Neutrophil (primary cell): ENCODE data around the gene VWA2.

Source experiments
- H3K27ac ChIP-seq: fragments of 200-600 bp; sonication (generic); 2 replicates; pipeline ENCODE4 v1.5.1; 2016; ENCODE audit warnings: mild to moderate bottlenecking, moderate library complexity
- H3K27me3 ChIP-seq: fragments of 200-600 bp; sonication (generic); 2 replicates; pipeline ENCODE4 v1.6.0; 2016; ENCODE audit warnings: mild to moderate bottlenecking
- H3K36me3 ChIP-seq: fragments of 200-600 bp; sonication (generic); 2 replicates; pipeline ENCODE4 v1.5.1; 2017
- H3K4me1 ChIP-seq, 2 experiments: fragments of 200-600 bp in 1 of 2; sonication (generic) in 1 of 2; 1 replicate in 1 of 2; 2 replicates in 1 of 2; pipeline versions ENCODE4 v1.5.1 to v1.6.1; 2013 to 2016; ENCODE audit warnings: low read depth in 1 of 2, low read length in 1 of 2, mild to moderate bottlenecking in 1 of 2, moderate library complexity in 1 of 2; ENCODE audit not compliant: control insufficient read depth in 1 of 2, insufficient read depth in 1 of 2
- H3K4me3 ChIP-seq, 2 experiments: fragments of 200-600 bp in 1 of 2; sonication (generic) in 1 of 2; 1 replicate in 1 of 2; 2 replicates in 1 of 2; pipeline ENCODE4 v1.5.1; 2013 to 2016; ENCODE audit warnings: low read depth in 1 of 2, low read length in 1 of 2, mild to moderate bottlenecking in 1 of 2, moderate library complexity in 1 of 2
- H3K9me3 ChIP-seq: fragments of 200-600 bp; sonication (generic); 2 replicates; pipeline ENCODE4 v1.5.1; 2016
- TF ChIP-seq, protein P1 (sequence below): fragments of 200-600 bp; sonication (generic); IDR thresholded peaks from 2 replicates; pipeline ENCODE4 v1.5.1; 2016; ENCODE audit warnings: antibody characterized with exemption

Gene VWA2

DNA sequence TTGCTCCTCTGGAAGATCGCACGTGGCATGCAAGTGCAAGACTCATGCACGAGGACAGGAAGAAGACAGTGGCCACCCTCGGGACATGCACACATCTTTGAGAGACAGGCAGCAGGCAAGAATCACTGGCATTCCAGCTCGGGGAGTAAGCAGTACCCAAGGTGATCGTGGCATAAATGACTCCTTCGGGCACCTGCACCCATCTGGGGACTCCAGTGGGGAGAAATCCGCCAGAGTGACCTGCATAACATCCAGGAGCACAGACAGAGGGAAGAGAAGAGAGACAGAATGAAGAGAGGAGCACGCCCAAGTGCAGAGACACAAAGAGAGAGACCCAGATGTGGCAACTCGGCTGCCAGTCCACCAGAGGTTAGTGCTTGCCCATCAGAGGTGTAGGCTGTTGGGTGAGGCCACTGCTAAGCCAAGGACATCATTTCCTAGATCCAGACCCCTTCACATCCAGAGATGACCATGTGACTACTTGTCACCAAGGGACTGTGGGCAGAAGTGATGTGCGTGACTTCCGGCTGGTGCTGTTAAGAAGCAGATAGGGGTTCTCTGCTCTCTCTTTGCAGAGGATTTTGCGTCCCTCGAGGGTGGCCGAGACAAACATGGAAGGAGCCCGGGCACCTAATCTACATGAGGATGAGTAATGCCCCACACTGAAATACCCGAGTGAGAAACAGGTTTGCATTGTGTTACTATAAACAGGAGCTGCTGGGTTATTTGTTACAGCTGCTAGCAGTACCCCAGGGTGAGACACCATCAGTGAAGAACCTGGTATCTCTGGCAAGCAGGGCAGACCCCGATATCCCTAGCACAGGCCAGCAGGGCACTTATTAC, 80.6 kb downstream of the VWA2 start:
- no peak overlapping the region for H3K27ac ChIP-seq
- H3K4me3 ChIP-seq: no peak overlapping the region
- TF ChIP-seq, protein P1, sequence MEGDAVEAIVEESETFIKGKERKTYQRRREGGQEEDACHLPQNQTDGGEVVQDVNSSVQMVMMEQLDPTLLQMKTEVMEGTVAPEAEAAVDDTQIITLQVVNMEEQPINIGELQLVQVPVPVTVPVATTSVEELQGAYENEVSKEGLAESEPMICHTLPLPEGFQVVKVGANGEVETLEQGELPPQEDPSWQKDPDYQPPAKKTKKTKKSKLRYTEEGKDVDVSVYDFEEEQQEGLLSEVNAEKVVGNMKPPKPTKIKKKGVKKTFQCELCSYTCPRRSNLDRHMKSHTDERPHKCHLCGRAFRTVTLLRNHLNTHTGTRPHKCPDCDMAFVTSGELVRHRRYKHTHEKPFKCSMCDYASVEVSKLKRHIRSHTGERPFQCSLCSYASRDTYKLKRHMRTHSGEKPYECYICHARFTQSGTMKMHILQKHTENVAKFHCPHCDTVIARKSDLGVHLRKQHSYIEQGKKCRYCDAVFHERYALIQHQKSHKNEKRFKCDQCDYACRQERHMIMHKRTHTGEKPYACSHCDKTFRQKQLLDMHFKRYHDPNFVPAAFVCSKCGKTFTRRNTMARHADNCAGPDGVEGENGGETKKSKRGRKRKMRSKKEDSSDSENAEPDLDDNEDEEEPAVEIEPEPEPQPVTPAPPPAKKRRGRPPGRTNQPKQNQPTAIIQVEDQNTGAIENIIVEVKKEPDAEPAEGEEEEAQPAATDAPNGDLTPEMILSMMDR: no peak
- H3K9me3 ChIP-seq: no peaks in the 10 kb centered on the region
- H3K36me3 ChIP-seq: no peaks in the 10 kb centered on the region
- H3K27me3 ChIP-seq: no peaks in the 10 kb centered on the region
- H3K4me1 ChIP-seq: peaks cover 0 to 26% of the 10 kb centered on the region in 2 experiments

DNA sequence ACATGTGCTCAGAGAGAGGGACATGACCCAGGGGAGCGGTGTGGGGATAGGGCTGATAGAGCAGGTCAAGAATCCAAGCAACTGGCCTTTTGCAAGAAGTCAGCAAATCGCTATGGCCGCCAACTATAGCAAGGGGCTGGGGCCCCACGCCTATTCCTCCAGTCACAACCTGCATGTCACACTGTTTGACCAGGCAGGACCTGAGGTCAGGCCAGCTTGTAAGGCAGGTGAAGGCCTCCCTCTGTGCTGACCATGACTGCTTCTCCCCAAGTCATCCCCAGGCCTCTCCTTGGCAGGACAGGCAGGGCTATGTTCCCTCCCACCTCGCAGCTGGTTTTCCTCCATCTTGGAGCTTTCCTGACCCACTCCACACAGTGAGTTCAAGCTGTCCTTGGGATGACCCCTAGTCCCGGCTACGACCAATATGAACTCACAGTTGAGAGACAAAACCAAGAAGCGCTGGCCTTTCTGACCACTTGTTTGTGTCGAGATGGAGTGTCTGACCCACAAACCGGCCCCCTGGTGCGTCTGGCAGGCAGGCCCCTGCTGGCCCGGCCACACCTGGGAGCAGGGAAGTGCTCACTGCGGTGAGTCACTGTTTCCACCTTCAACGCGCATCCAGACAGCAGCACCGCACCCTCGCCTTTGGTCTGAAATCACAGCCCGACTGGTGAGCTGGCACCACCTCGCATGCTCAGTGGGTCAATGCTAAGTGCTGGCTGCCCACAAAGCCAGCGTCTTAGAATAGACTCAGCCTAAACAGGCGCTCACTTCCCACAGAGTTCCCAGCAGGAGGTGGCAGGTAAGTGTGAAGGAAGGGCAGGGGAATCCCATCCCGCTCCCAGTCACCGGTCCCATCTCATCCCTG, 81.4 kb downstream of the VWA2 start:
- no peaks in the 10 kb centered on the region for H3K9me3 ChIP-seq
- H3K27ac ChIP-seq: no peak overlapping the region
- H3K4me1 ChIP-seq: peaks cover 0 to 28% of the 10 kb centered on the region in 2 experiments
- H3K27me3 ChIP-seq: no peaks in the 10 kb centered on the region
- H3K4me3 ChIP-seq: no peak overlapping the region
- H3K36me3 ChIP-seq: no peaks in the 10 kb centered on the region
- TF ChIP-seq, protein P1: no peak

DNA sequence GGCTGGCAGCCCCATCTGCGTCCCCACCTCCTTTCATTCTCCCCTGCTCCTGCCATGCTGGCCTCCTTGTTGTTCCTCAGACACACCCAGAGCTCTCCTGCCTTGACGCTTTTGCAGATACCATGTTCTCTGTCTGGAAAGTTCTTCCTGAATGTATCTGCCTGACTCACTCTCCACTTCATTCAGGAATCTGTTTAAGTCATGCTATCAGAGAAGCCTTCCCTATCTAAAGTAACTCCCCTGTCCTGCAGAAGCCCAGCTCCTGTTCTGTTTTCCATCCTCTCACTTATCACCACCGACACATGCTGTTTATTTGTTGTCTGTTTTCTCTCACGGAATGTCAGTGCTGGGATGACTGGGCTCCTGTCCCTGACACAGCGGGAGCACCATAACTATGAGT, 83.3 kb downstream of the VWA2 start:
- H3K27ac ChIP-seq: no peak overlapping the region
- H3K4me3 ChIP-seq: no peak overlapping the region
- H3K4me1 ChIP-seq: peaks cover 0 to 28% of the 10 kb centered on the region in 2 experiments
- no peaks in the 10 kb centered on the region for H3K27me3 ChIP-seq
- no peaks in the 10 kb centered on the region for H3K36me3 ChIP-seq
- TF ChIP-seq, protein P1: no peak
- no peaks in the 10 kb centered on the region for H3K9me3 ChIP-seq

GRCh38 chr10:114323023-114323422, 84.0 kb downstream of the VWA2 start:
- TF ChIP-seq, protein P1: no peak
- Histone ChIP-seq H3K9me3 (no peaks in the 10 kb centered on the region), H3K36me3 (no peaks in the 10 kb centered on the region), H3K27ac (no peak overlapping the region), H3K4me3 (no peak overlapping the region), H3K4me1 (peaks cover 0 to 28% of the 10 kb centered on the region in 2 experiments), H3K27me3 (no peaks in the 10 kb centered on the region)

DNA sequence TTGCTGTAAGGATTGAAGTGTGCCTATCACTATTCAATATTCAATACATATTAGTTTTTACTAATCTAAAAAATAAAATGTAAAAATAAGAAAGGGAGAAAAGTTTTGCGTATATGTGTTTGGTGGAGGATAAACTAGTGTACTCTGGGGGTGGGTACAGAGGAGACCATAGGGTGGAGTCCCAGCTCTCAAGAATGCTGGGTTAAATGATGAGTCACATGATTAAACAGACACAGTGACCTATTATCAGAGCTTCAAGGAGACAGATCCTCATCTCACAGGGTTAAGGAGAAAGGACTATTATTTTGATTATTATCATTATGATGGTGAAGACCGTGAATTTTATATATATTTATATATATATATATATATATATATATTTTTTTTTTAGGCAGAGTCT, 87.7 kb downstream of the VWA2 start:
- Histone ChIP-seq H3K9me3 (no peaks in the 10 kb centered on the region), H3K4me1 (peaks cover 0 to 28% of the 10 kb centered on the region in 2 experiments), H3K27me3 (no peaks in the 10 kb centered on the region), H3K27ac (no peak overlapping the region), H3K4me3 (no peak overlapping the region), H3K36me3 (no peaks in the 10 kb centered on the region)
- TF ChIP-seq, protein P1: no peak
